ENCODE data around the gene HIP1.
"Not testable (repeated sequence)": the region's sequence is repeated elsewhere in the genome, so short reads cannot be mapped to it uniquely, and the experiment has no call there.

The HIP1 gene

GRCh38 chr7:75608451-75609122 is 130.2 kb downstream of the HIP1 start:
- no peak for TF ChIP-seq ELF4 (IDR thresholded peaks at IDR 0.05)
- TF ChIP-seq FOXA1 (IDR thresholded peaks at IDR 0.05): no peak
- no peak for TF ChIP-seq LEF1 (IDR thresholded peaks at IDR 0.05; ENCODE audit: borderline replicate concordance)
- no peak for TF ChIP-seq HDGF (IDR thresholded peaks at IDR 0.05; ENCODE audit: borderline replicate concordance)
- TF ChIP-seq NFRKB (IDR thresholded peaks at IDR 0.05): no peak
- no peak for TF ChIP-seq BHLHE40 (IDR thresholded peaks at IDR 0.05; ENCODE audit: borderline replicate concordance)
- no peak for TF ChIP-seq CTBP1 (IDR thresholded peaks at IDR 0.05; ENCODE audit: borderline replicate concordance)
- no peak for TF ChIP-seq SUZ12 (IDR thresholded peaks at IDR 0.05)
- TF ChIP-seq ARNT (IDR thresholded peaks at IDR 0.05): no peak
- TF ChIP-seq TARDBP (IDR thresholded peaks at IDR 0.05): no peak
- TF ChIP-seq PKNOX1 (IDR thresholded peaks at IDR 0.05): no peak
- TF ChIP-seq L3MBTL2 (conservative IDR thresholded peaks at IDR 0.05): no peak
- TF ChIP-seq FOXM1 (IDR thresholded peaks at IDR 0.05; ENCODE audit: borderline replicate concordance): no peak
- TF ChIP-seq FOXK2 (IDR thresholded peaks at IDR 0.05): no peak
- no peak for TF ChIP-seq ZNF384 (IDR thresholded peaks at IDR 0.05)
- TF ChIP-seq SP1 (IDR thresholded peaks at IDR 0.05): no peak
- no peak for DNase-seq (ENCODE audit: extremely low spot score)
- CTCF ChIA-PET: no interaction called here
- POLR2A ChIA-PET: no interaction called here

GRCh38 chr7:75604408-75604807 is 134.3 kb downstream of the HIP1 start:
- POLR2A ChIA-PET: no interaction called here

GRCh38 chr7:75602831-75603230 is 135.9 kb downstream of the HIP1 start:
- POLR2A ChIA-PET; DNase-seq (ENCODE audit: extremely low spot score); CTCF ChIA-PET: not testable (repeated sequence)

More at GRCh38 chr7:75604408-75604807, 134.3 kb downstream of the HIP1 start:
- CTCF ChIA-PET: no interaction called here
- TF ChIP-seq LEF1 (IDR thresholded peaks at IDR 0.05; ENCODE audit: borderline replicate concordance) (no peak), FOXA1 (IDR thresholded peaks at IDR 0.05) (no peak), L3MBTL2 (conservative IDR thresholded peaks at IDR 0.05) (no peak), HDGF (IDR thresholded peaks at IDR 0.05; ENCODE audit: borderline replicate concordance) (no peak), SP1 (IDR thresholded peaks at IDR 0.05) (no peak), ZNF384 (IDR thresholded peaks at IDR 0.05) (no peak), ARNT (IDR thresholded peaks at IDR 0.05) (no peak), CTBP1 (IDR thresholded peaks at IDR 0.05; ENCODE audit: borderline replicate concordance) (no peak), FOXK2 (IDR thresholded peaks at IDR 0.05) (no peak), FOXM1 (IDR thresholded peaks at IDR 0.05; ENCODE audit: borderline replicate concordance) (no peak), SUZ12 (IDR thresholded peaks at IDR 0.05) (no peak), ELF4 (IDR thresholded peaks at IDR 0.05) (no peak), BHLHE40 (IDR thresholded peaks at IDR 0.05; ENCODE audit: borderline replicate concordance) (no peak)
- DNase-seq (ENCODE audit: extremely low spot score): no peak

GRCh38 chr7:75601539-75601938 is 137.2 kb downstream of the HIP1 start:
- DNase-seq (ENCODE audit: extremely low spot score): no peak
- TF ChIP-seq ELF4 (IDR thresholded peaks at IDR 0.05): no peak
- no peak for TF ChIP-seq SUZ12 (IDR thresholded peaks at IDR 0.05)
- TF ChIP-seq ZNF384 (IDR thresholded peaks at IDR 0.05): no peak
- TF ChIP-seq FOXM1 (IDR thresholded peaks at IDR 0.05; ENCODE audit: borderline replicate concordance): no peak
- no peak for TF ChIP-seq HDGF (IDR thresholded peaks at IDR 0.05; ENCODE audit: borderline replicate concordance)
- CTCF ChIA-PET: no interaction called here
- POLR2A ChIA-PET: no interaction called here

GRCh38 chr7:75600748-75601147 is 138.0 kb downstream of the HIP1 start:
- POLR2A ChIA-PET; DNase-seq (ENCODE audit: extremely low spot score); CTCF ChIA-PET: not testable (repeated sequence)

- ChIA-PET POLR2A (no interaction called here), CTCF (no interaction called here)
- DNase-seq (ENCODE audit: extremely low spot score): no peak
- TF ChIP-seq CTBP1 (IDR thresholded peaks at IDR 0.05; ENCODE audit: borderline replicate concordance): no peak
- TF ChIP-seq SUZ12 (IDR thresholded peaks at IDR 0.05): no peak
- no peak for TF ChIP-seq FOXK2 (IDR thresholded peaks at IDR 0.05)
- TF ChIP-seq LEF1 (IDR thresholded peaks at IDR 0.05; ENCODE audit: borderline replicate concordance): no peak
- no peak for TF ChIP-seq ARNT (IDR thresholded peaks at IDR 0.05)
- no peak for TF ChIP-seq NFRKB (IDR thresholded peaks at IDR 0.05)
- TF ChIP-seq PKNOX1 (IDR thresholded peaks at IDR 0.05): no peak
- no peak for TF ChIP-seq ELF4 (IDR thresholded peaks at IDR 0.05)
- no peak for TF ChIP-seq TARDBP (IDR thresholded peaks at IDR 0.05)
- no peak for TF ChIP-seq FOXM1 (IDR thresholded peaks at IDR 0.05; ENCODE audit: borderline replicate concordance)
- no peak for TF ChIP-seq SP1 (IDR thresholded peaks at IDR 0.05)
- TF ChIP-seq L3MBTL2 (conservative IDR thresholded peaks at IDR 0.05): no peak
- TF ChIP-seq FOXA1 (IDR thresholded peaks at IDR 0.05): no peak
- TF ChIP-seq BHLHE40 (IDR thresholded peaks at IDR 0.05; ENCODE audit: borderline replicate concordance): no peak
- TF ChIP-seq ZNF384 (IDR thresholded peaks at IDR 0.05): no peak
- no peak for TF ChIP-seq HDGF (IDR thresholded peaks at IDR 0.05; ENCODE audit: borderline replicate concordance)
Observed at GRCh38 chr7:75599244-75599781, 139.4 kb downstream of the HIP1 start.

Measured in HEK293T (cell line).